HCT116 (cell line): ENCODE results near the gene ANXA8. TPM values are rescaled to one million over a fixed set of nuclear protein-coding genes. Genes with fewer than 3 reads are reported as not detected.

Source experiments
- ATAC-seq: fragments of 200-7000 bp; cut with Tn5 transposase; 2 replicates; pipeline ENCODE4 v1.9.1; 2020; ENCODE audit warnings: mild to moderate bottlenecking, moderate library complexity
- BruUV-seq: library from RNA; stranded (reverse); fragments of 400-500 nt; replicated peaks from 2 replicates; lab custom pipeline; 2021; lab: Mats Ljungman, UMichigan
- CTCF ChIA-PET: fragments of 300-600 bp; sonication (Branson Sonifier 250); formaldehyde crosslinking; loops from one replicate; lab custom pipeline; 2021; ENCODE audit warnings: antibody characterized with exemption; lab: Charles Lee
- POLR2A ChIA-PET: fragments of 300-600, 350-600 bp; sonication (Branson Sonifier 250); formaldehyde crosslinking; loops from one replicate; lab custom pipeline; 2021; ENCODE audit warnings: antibody characterized with exemption; lab: Charles Lee
- RAD21 ChIA-PET, 2 experiments: fragments of 300-600 bp; sonication (Branson Sonifier 250); formaldehyde crosslinking; loops; one replicate each; lab custom pipeline; 2023; ENCODE audit warnings: low total read pairs in 2 of 2; ENCODE audit not compliant: uncharacterized antibody in 2 of 2, unreplicated experiment in 2 of 2, low non-redundant PET in 1 of 2; lab: Charles Lee
- DNase-seq: peaks from one replicate; pipeline ENCODE4 v3.0.0-alpha.2; 2010; ENCODE audit warnings: low read depth, low spot score
- H2AFZ ChIP-seq: fragments of 200-600 bp; shearing (Covaris generic), sonication (generic); 2 replicates; pipeline ENCODE4 v1.6.1; 2017; ENCODE audit warnings: low read depth, mixed run types, mixed read lengths, antibody characterized with exemption, low read length; ENCODE audit not compliant: poor library complexity, severe bottlenecking
- H3K27ac ChIP-seq: 2 replicates; pipeline ENCODE4 v1.5.1; 2012; ENCODE audit warnings: low read depth, low read length
- H3K27me3 ChIP-seq: fragments of 200-600 bp; sonication (generic); 2 replicates; pipeline ENCODE4 v1.6.1; 2016; ENCODE audit warnings: mixed run types, low read length, mixed read lengths; ENCODE audit not compliant: insufficient read depth
- H3K36me3 ChIP-seq, 2 experiments: fragments of 200-500 bp in 1 of 2; fragments of 200-600 bp in 1 of 2; sonication (Bioruptor generic) in 1 of 2; sonication (generic) in 1 of 2; 2 replicates each; pipeline versions ENCODE4 v1.5.1 to v1.6.1; 2014 to 2016; ENCODE audit warnings: low read length in 2 of 2, inconsistent platforms in 1 of 2, mixed read lengths in 1 of 2, mixed run types in 1 of 2; ENCODE audit not compliant: insufficient read depth in 2 of 2, control insufficient read depth in 1 of 2
- H3K4me1 ChIP-seq, 2 experiments: fragments of 200-600 bp in 1 of 2; sonication (generic) in 1 of 2; 2 replicates each; pipeline versions ENCODE4 v1.5.1 to v1.6.1; 2012 to 2017; ENCODE audit warnings: low read length in 2 of 2, inconsistent platforms in 1 of 2, mild to moderate bottlenecking in 1 of 2, mixed read lengths in 1 of 2, mixed run types in 1 of 2, moderate library complexity in 1 of 2; ENCODE audit not compliant: insufficient read depth in 2 of 2, control insufficient read depth in 1 of 2
- H3K4me2 ChIP-seq: fragments of 200-600 bp; sonication (generic); 2 replicates; pipeline ENCODE4 v1.6.1; 2017; ENCODE audit warnings: mixed run types, low read length, mixed read lengths
- H3K4me3 ChIP-seq, 2 experiments: fragments of 200-600 bp in 1 of 2; sonication (generic) in 1 of 2; replicated peaks in 1 of 2; 2 replicates each; pipeline ENCODE4 v1.5.1; 2011 to 2016; ENCODE audit warnings: low read length in 2 of 2, control low read depth in 1 of 2, low read depth in 1 of 2, mild to moderate bottlenecking in 1 of 2, mixed read lengths in 1 of 2, mixed run types in 1 of 2
- H3K79me2 ChIP-seq: fragments of 200-600 bp; sonication (generic); 2 replicates; pipeline ENCODE4 v1.6.1; 2017; ENCODE audit warnings: mild to moderate bottlenecking, mixed run types, low read length, moderate library complexity, mixed read lengths; ENCODE audit not compliant: insufficient read depth
- H3K9ac ChIP-seq: fragments of 200-600 bp; sonication (generic); 2 replicates; pipeline ENCODE4 v1.6.1; 2016; ENCODE audit warnings: low read length, mixed read lengths
- H3K9me2 ChIP-seq: fragments of 200-600 bp; sonication (generic), shearing (Covaris generic); 2 replicates; pipeline ENCODE4 v1.6.1; 2017; ENCODE audit warnings: mixed run types, mild to moderate bottlenecking, moderate library complexity; ENCODE audit not compliant: insufficient read depth
- H3K9me3 ChIP-seq, 2 experiments: fragments of 200-500 bp in 1 of 2; fragments of 200-600 bp in 1 of 2; sonication (Bioruptor generic) in 1 of 2; sonication (generic) in 1 of 2; 2 replicates each; pipeline ENCODE4 v1.6.1; 2014 to 2017; ENCODE audit warnings: low read length in 2 of 2, mixed read lengths in 2 of 2, inconsistent platforms in 1 of 2, low read depth in 1 of 2, mild to moderate bottlenecking in 1 of 2, mixed run types in 1 of 2, moderate library complexity in 1 of 2; ENCODE audit not compliant: control insufficient read depth in 1 of 2, insufficient read depth in 1 of 2
- H4K20me1 ChIP-seq: fragments of 200-600 bp; sonication (generic), shearing (Covaris generic); 2 replicates; pipeline ENCODE4 v1.6.1; 2017; ENCODE audit warnings: mixed run types, mild to moderate bottlenecking, moderate library complexity; ENCODE audit not compliant: insufficient read depth
- CBX3 ChIP-seq: IDR thresholded peaks from 2 replicates; pipeline ENCODE4 v1.6.1; 2012; ENCODE audit warnings: low read depth
- CEBPB ChIP-seq: IDR thresholded peaks from 2 replicates; pipeline ENCODE4 v1.6.1; 2012; ENCODE audit warnings: low read depth
- EGR1 ChIP-seq: IDR thresholded peaks from 2 replicates; pipeline ENCODE4 v1.6.1; 2012; ENCODE audit warnings: low read depth
- EZH2phosphoT487 ChIP-seq: fragments of 200-600 bp; IDR thresholded peaks from 2 replicates; pipeline ENCODE4 v1.6.1; 2018; ENCODE audit warnings: antibody characterized with exemption, borderline replicate concordance
- FOSL1 ChIP-seq: IDR thresholded peaks from 2 replicates; pipeline ENCODE4 v1.6.1; 2012; ENCODE audit warnings: low read depth
- JUND ChIP-seq: IDR thresholded peaks from 2 replicates; pipeline ENCODE4 v1.6.1; 2012
- POLR2A ChIP-seq: IDR thresholded peaks from 2 replicates; pipeline ENCODE4 v1.7.0; 2011; ENCODE audit warnings: borderline replicate concordance; ENCODE audit not compliant: insufficient read depth, insufficient read length; ENCODE audit errors: extremely low read depth
- RAD21 ChIP-seq: IDR thresholded peaks from 2 replicates; pipeline ENCODE4 v1.6.1; 2012; ENCODE audit warnings: low read depth, mild to moderate bottlenecking
- SIN3A ChIP-seq: IDR thresholded peaks from 2 replicates; pipeline ENCODE4 v1.6.1; 2012; ENCODE audit warnings: low read depth
- SRF ChIP-seq: IDR thresholded peaks from 2 replicates; pipeline ENCODE4 v1.6.1; 2012; ENCODE audit warnings: low read depth
- TCF7L2 ChIP-seq: IDR thresholded peaks from 2 replicates; pipeline ENCODE4 v1.7.0; 2011; ENCODE audit warnings: borderline replicate concordance, inconsistent platforms; ENCODE audit not compliant: insufficient read depth, insufficient read length; ENCODE audit errors: extremely low read depth
- YY1 ChIP-seq: IDR thresholded peaks from 2 replicates; pipeline ENCODE4 v1.6.1; 2011; ENCODE audit warnings: low read length, low read depth, moderate library complexity, mild to moderate bottlenecking; ENCODE audit not compliant: insufficient replicate concordance; ENCODE audit errors: extremely low read depth
- ZFX ChIP-seq: fragments of 450-650 bp; IDR thresholded peaks from 2 replicates; pipeline ENCODE4 v1.6.1; 2017
- ZNF274 ChIP-seq: fragments of 200-500 bp; sonication (Bioruptor generic); IDR thresholded peaks from 2 replicates; pipeline ENCODE4 v1.6.1; 2014; ENCODE audit warnings: mild to moderate bottlenecking, low read depth, low read length, inconsistent platforms
- intact Hi-C: fragments of 100-400 bp; cut with micrococcal nuclease; formaldehyde crosslinking; loops from 2 replicates; pipeline ENCODE4 v1.10.0; 2022
- total RNA-seq: library from RNA; stranded (reverse); gene quantifications from one replicate; pipeline ENCODE4 v1.2.1, GENCODE V29; 2021; ENCODE audit not compliant: unreplicated experiment
- TF ChIP-seq, protein P1 (sequence below): IDR thresholded peaks from 2 replicates; pipeline ENCODE4 v1.6.1; 2012; ENCODE audit warnings: low read depth
- TF ChIP-seq, protein P2 (sequence below), 3 experiments: fragments of 200-600 bp in 1 of 3; sonication (generic) in 1 of 3; IDR thresholded peaks in 2 of 3; conservative IDR thresholded peaks in 1 of 3; 2 replicates each; pipeline ENCODE4 v1.5.1; 2012 to 2017; ENCODE audit warnings: low read depth in 2 of 3, low read length in 2 of 3, antibody characterized with exemption in 1 of 3, borderline replicate concordance in 1 of 3, control low read depth in 1 of 3, mild to moderate bottlenecking in 1 of 3, mixed read lengths in 1 of 3, mixed run types in 1 of 3, moderate library complexity in 1 of 3; ENCODE audit not compliant: insufficient read depth in 1 of 3
- TF ChIP-seq, protein P3 (sequence below): IDR thresholded peaks from 2 replicates; pipeline ENCODE4 v1.6.1; 2011; ENCODE audit warnings: mild to moderate bottlenecking, low read length, moderate library complexity; ENCODE audit not compliant: insufficient replicate concordance; ENCODE audit errors: extremely low read depth

The ANXA8 gene
- total RNA-seq, 1 experiment from 2014 or later: 0.25 TPM

DNA sequence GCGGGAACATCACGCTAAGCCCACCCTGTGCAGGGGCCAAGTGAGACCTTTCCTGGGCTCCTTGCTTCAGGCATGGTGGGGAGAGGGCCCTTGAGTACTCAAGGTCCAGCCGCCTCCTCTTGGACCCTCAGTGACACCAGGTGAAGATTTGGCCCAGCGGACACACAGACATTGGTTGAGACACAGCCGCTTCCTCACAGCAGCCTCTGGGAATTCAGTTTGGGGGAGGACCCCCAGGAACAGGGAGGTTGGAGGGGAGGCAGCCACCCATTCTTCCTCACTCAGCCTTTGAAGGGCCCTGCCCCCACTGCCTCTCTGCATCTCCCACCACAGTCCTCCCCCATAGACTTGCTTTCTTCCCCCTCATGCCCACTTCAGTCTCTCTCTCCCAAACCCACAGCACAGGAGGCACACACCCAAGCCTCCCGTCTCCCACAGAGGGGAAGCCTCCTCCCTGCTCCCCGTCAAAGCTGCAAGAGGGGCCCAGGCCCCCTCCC lies 31.9 kb downstream of the ANXA8 start (continued):
- TF ChIP-seq SRF (no peak), POLR2A (no peak), CBX3 (no peak), EGR1 (no peak), SIN3A (no peak), EZH2phosphoT487 (no peak), RAD21 (no peak), ZFX (no peak)
- TF ChIP-seq, all 23 proteins: peak for 0

DNA sequence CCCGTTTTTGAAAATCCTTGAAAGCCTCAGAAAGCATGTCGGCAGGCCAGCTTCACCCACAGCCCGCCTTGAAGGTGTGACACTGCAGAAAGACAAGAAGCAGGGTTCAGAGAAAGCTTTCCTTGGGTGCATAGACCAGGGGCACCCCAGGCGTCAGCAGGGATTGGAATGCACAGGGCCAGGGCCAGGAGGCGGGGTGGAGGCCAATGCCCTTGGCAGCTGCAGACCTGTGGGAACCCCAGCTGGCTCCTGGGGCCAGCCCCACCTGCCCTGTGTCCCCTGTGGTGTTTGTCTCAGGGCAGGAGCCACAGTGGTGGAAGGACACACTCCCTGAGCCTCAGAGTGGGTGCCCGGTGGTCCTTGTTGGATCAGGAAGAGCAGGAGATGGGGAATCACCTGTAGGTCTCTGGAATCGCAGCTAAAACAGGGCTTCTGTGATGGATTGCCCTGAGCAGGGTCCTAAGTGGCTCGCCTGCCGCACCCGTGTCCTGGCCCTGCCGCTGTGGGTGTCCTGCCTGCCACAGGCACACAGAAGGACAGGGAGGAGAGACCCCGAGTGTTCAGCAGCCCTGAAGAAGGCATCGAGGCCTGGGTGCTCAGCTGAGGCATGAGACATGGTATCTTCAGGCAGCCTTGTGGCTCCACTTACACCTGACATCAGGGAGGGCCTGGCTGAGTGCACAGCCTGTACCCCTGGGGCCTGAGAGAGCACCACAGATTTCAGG lies 32.5 kb downstream of the ANXA8 start:
- no peaks in the 10 kb centered on the region for H3K79me2 ChIP-seq
- H3K36me3 ChIP-seq: no peaks in the 10 kb centered on the region
- H3K4me2 ChIP-seq: no peak overlapping the region
- BruUV-seq: no TSS peak
- no peak for TF ChIP-seq EGR1
- TF ChIP-seq TCF7L2: no peak
- no peak for TF ChIP-seq CBX3
- no peak for TF ChIP-seq CEBPB
- no peak for TF ChIP-seq SIN3A
- TF ChIP-seq YY1: no peak
- no peak for TF ChIP-seq SRF
- no peak for TF ChIP-seq FOSL1
- TF ChIP-seq, protein P1, sequence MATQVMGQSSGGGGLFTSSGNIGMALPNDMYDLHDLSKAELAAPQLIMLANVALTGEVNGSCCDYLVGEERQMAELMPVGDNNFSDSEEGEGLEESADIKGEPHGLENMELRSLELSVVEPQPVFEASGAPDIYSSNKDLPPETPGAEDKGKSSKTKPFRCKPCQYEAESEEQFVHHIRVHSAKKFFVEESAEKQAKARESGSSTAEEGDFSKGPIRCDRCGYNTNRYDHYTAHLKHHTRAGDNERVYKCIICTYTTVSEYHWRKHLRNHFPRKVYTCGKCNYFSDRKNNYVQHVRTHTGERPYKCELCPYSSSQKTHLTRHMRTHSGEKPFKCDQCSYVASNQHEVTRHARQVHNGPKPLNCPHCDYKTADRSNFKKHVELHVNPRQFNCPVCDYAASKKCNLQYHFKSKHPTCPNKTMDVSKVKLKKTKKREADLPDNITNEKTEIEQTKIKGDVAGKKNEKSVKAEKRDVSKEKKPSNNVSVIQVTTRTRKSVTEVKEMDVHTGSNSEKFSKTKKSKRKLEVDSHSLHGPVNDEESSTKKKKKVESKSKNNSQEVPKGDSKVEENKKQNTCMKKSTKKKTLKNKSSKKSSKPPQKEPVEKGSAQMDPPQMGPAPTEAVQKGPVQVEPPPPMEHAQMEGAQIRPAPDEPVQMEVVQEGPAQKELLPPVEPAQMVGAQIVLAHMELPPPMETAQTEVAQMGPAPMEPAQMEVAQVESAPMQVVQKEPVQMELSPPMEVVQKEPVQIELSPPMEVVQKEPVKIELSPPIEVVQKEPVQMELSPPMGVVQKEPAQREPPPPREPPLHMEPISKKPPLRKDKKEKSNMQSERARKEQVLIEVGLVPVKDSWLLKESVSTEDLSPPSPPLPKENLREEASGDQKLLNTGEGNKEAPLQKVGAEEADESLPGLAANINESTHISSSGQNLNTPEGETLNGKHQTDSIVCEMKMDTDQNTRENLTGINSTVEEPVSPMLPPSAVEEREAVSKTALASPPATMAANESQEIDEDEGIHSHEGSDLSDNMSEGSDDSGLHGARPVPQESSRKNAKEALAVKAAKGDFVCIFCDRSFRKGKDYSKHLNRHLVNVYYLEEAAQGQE: no peak
- TF ChIP-seq ZNF274: no peak
- TF ChIP-seq, protein P2, sequence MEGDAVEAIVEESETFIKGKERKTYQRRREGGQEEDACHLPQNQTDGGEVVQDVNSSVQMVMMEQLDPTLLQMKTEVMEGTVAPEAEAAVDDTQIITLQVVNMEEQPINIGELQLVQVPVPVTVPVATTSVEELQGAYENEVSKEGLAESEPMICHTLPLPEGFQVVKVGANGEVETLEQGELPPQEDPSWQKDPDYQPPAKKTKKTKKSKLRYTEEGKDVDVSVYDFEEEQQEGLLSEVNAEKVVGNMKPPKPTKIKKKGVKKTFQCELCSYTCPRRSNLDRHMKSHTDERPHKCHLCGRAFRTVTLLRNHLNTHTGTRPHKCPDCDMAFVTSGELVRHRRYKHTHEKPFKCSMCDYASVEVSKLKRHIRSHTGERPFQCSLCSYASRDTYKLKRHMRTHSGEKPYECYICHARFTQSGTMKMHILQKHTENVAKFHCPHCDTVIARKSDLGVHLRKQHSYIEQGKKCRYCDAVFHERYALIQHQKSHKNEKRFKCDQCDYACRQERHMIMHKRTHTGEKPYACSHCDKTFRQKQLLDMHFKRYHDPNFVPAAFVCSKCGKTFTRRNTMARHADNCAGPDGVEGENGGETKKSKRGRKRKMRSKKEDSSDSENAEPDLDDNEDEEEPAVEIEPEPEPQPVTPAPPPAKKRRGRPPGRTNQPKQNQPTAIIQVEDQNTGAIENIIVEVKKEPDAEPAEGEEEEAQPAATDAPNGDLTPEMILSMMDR (IDR thresholded peaks at IDR 0.05 in 2 of 3, conservative IDR thresholded peaks at IDR 0.05 in 1 of 3; ENCODE audit: borderline replicate concordance in 1 of 3, insufficient read depth in 1 of 3, low read depth in 2 of 3, low read length in 2 of 3): no peak
- no peak for TF ChIP-seq ZFX
- TF ChIP-seq JUND: no peak
- TF ChIP-seq POLR2A: no peak
- TF ChIP-seq, protein P3, sequence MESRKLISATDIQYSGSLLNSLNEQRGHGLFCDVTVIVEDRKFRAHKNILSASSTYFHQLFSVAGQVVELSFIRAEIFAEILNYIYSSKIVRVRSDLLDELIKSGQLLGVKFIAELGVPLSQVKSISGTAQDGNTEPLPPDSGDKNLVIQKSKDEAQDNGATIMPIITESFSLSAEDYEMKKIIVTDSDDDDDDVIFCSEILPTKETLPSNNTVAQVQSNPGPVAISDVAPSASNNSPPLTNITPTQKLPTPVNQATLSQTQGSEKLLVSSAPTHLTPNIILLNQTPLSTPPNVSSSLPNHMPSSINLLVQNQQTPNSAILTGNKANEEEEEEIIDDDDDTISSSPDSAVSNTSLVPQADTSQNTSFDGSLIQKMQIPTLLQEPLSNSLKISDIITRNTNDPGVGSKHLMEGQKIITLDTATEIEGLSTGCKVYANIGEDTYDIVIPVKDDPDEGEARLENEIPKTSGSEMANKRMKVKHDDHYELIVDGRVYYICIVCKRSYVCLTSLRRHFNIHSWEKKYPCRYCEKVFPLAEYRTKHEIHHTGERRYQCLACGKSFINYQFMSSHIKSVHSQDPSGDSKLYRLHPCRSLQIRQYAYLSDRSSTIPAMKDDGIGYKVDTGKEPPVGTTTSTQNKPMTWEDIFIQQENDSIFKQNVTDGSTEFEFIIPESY: no peak
- no peak for TF ChIP-seq EZH2phosphoT487
- TF ChIP-seq, all 23 proteins: peak for 0
- ChIA-PET RAD21 (no interaction called here), CTCF (no interaction called here), POLR2A (no interaction called here)
- Histone ChIP-seq H3K4me1 (peaks cover 0 to 9% of the 10 kb centered on the region in 2 experiments; a peak in 1 of 4 replicates), H2AFZ (no peak overlapping the region), H3K9ac (no peak overlapping the region), H3K9me2 (no peaks in the 10 kb centered on the region), H3K27ac (no peak overlapping the region), H3K27me3 (no peaks in the 10 kb centered on the region), H3K4me3 (no peak overlapping the region), H3K9me3 (no peaks in the 10 kb centered on the region), H4K20me1 (no peaks in the 10 kb centered on the region)
- intact Hi-C loops: no loop called here
- no peak for DNase-seq
- no peak for ATAC-seq
